ENCODE data around the gene WDFY3. TPM values are rescaled to one million over a fixed set of nuclear protein-coding genes. Genes with fewer than 3 reads are reported as not detected.
A peak's percentile ranks its signal among the peaks of the same experiment; 100 is the strongest.

WDFY3 gene
- total and polyA plus RNA-seq, 2 of the 13 experiments (the other 11 are each of a cell fraction or from before 2014, with no cell fraction given): 16.7 to 24.5 TPM

- TF ChIP-seq HNRNPK (IDR thresholded peaks at IDR 0.05; ENCODE audit: low read depth, low read length, poor library complexity, severe bottlenecking): peak; percentile 74
- TF ChIP-seq ZNF333 (CRISPR knock-in tag; IDR thresholded peaks at IDR 0.05; ENCODE audit: borderline replicate concordance): no peak; the same call in 1 of the 2 replicates
- 0 out of 2 replicates have a peak, but pooled peaks have one; percentile 3 for TF ChIP-seq ZSCAN31 (CRISPR knock-in tag; IDR thresholded peaks at IDR 0.05; ENCODE audit: low read depth)
- TF ChIP-seq XRCC5 (optimal IDR thresholded peaks at IDR 0.05; ENCODE audit: low read length): peak; percentile 25
- TF ChIP-seq ZBTB7A (CRISPR knock-in tag; IDR thresholded peaks at IDR 0.05): peak; percentile 51; the same call in 1 of the 2 replicates
- peak; percentile 75 for TF ChIP-seq ZNF563 (CRISPR knock-in tag; IDR thresholded peaks at IDR 0.05)
- peak; percentile 96 for TF ChIP-seq ZFY (CRISPR knock-in tag; IDR thresholded peaks at IDR 0.05)
- no peak for TF ChIP-seq IRX3 (CRISPR knock-in tag; IDR thresholded peaks at IDR 0.05; ENCODE audit: borderline replicate concordance, low read depth)
- no peak for TF ChIP-seq PLRG1 (conservative IDR thresholded peaks at IDR 0.05)
- peak; percentile 56; the same call in 1 of the 2 replicates for TF ChIP-seq PITX1 (CRISPR knock-in tag; IDR thresholded peaks at IDR 0.05)
- TF ChIP-seq ZNF556 (CRISPR knock-in tag; IDR thresholded peaks at IDR 0.05; ENCODE audit: borderline replicate concordance): peak; percentile 68; the same call in 1 of the 2 replicates
- TF ChIP-seq FOXK1 (CRISPR knock-in tag; IDR thresholded peaks at IDR 0.05; ENCODE audit: borderline replicate concordance, low read depth): peak; percentile 15; the same call in 1 of the 2 replicates
- TF ChIP-seq ZFX (CRISPR knock-in tag; IDR thresholded peaks at IDR 0.05; ENCODE audit: low read depth): peak; percentile 97
- peak; percentile 87 for TF ChIP-seq PATZ1 (CRISPR knock-in tag; IDR thresholded peaks at IDR 0.05)
- TF ChIP-seq UBTF (CRISPR knock-in tag; IDR thresholded peaks at IDR 0.05): peak; percentile 92
- no peak for TF ChIP-seq TERF1 (CRISPR knock-in tag; IDR thresholded peaks at IDR 0.05)
- TF ChIP-seq IKZF1 (IDR thresholded peaks at IDR 0.05): no peak
Measured at GRCh38 chr4:84965553-84966381, 723 bp downstream of the WDFY3 start (continued).
